Panc1 (cell line): Measurements from ENCODE around the gene IMPG2. TPM values are rescaled to one million over a fixed set of nuclear protein-coding genes. Genes with fewer than 3 reads are reported as not detected.

Experiments
- ATAC-seq: fragments of 200-7000 bp; cut with Tn5 transposase; 2 replicates; pipeline ENCODE4 v1.9.1; 2020; ENCODE audit warnings: mild to moderate bottlenecking, moderate library complexity
- BruUV-seq: library from RNA; stranded (reverse); fragments of 400-500 nt; replicated peaks from 2 replicates; lab custom pipeline; 2021; lab: Mats Ljungman, UMichigan
- CTCF ChIA-PET: fragments of 300-600 bp; sonication (Branson Sonifier 250); formaldehyde crosslinking; loops from one replicate; lab custom pipeline; 2022; ENCODE audit warnings: antibody characterized with exemption; lab: Charles Lee
- POLR2A ChIA-PET: fragments of 300-600 bp; sonication (Branson Sonifier 250); formaldehyde crosslinking; loops from one replicate; lab custom pipeline; 2022; ENCODE audit warnings: antibody characterized with exemption; lab: Charles Lee
- DNase-seq: peaks from one replicate; pipeline ENCODE4 v3.0.0-alpha.2; 2010; ENCODE audit warnings: low read depth, low spot score
- H3K27ac ChIP-seq: 2 replicates; pipeline ENCODE4 v1.5.1; 2011; ENCODE audit warnings: mild to moderate bottlenecking, low read length, inconsistent platforms
- H3K27me3 ChIP-seq: fragments of 200-500 bp; sonication (Bioruptor generic); 2 replicates; pipeline ENCODE4 v1.6.0; 2014; ENCODE audit warnings: low read length, inconsistent platforms; ENCODE audit not compliant: control insufficient read depth, insufficient read depth
- H3K36me3 ChIP-seq: fragments of 200-500 bp; sonication (Bioruptor generic); 2 replicates; pipeline ENCODE4 v1.5.1; 2014; ENCODE audit warnings: inconsistent platforms, mild to moderate bottlenecking, low read length, moderate library complexity; ENCODE audit not compliant: control insufficient read depth, insufficient read depth
- H3K4me1 ChIP-seq: 2 replicates; pipeline ENCODE4 v1.5.1; 2011; ENCODE audit warnings: inconsistent platforms, mild to moderate bottlenecking, low read length, moderate library complexity; ENCODE audit not compliant: control insufficient read depth, insufficient read depth
- H3K4me3 ChIP-seq, 2 experiments: 2 replicates each; pipeline ENCODE4 v1.5.1; 2011 to 2012; ENCODE audit warnings: low read depth in 2 of 2, low read length in 2 of 2, mild to moderate bottlenecking in 2 of 2, inconsistent platforms in 1 of 2, moderate library complexity in 1 of 2
- H3K9me3 ChIP-seq: fragments of 200-500 bp; sonication (Bioruptor generic); 2 replicates; pipeline ENCODE4 v1.5.1; 2014; ENCODE audit warnings: low read depth, mild to moderate bottlenecking, inconsistent platforms, low read length, moderate library complexity; ENCODE audit not compliant: control insufficient read depth, insufficient read depth
- CTCF ChIP-seq: fragments of 450-650 bp; IDR thresholded peaks from 2 replicates; pipeline ENCODE4 v1.5.1; 2017; ENCODE audit warnings: mild to moderate bottlenecking
- POLR2AphosphoS5 ChIP-seq: IDR thresholded peaks from 2 replicates; pipeline ENCODE4 v1.6.1; 2012; ENCODE audit warnings: mild to moderate bottlenecking, low read depth, low read length, moderate library complexity
- REST ChIP-seq, 2 experiments: IDR thresholded peaks; 2 replicates each; pipeline ENCODE4 v1.6.1; 2011 to 2012; ENCODE audit warnings: low read depth in 2 of 2, control low read depth in 1 of 2, low read length in 1 of 2, mild to moderate bottlenecking in 1 of 2, moderate library complexity in 1 of 2; ENCODE audit not compliant: insufficient read depth in 1 of 2
- SIN3A ChIP-seq: IDR thresholded peaks from 2 replicates; pipeline ENCODE4 v1.6.1; 2012; ENCODE audit warnings: low read depth, mild to moderate bottlenecking, low read length, moderate library complexity, borderline replicate concordance; ENCODE audit not compliant: insufficient read depth
- TCF7L2 ChIP-seq: IDR thresholded peaks from 2 replicates; pipeline ENCODE4 v1.6.1; 2011; ENCODE audit warnings: mild to moderate bottlenecking, low read depth, low read length, inconsistent platforms
- in situ Hi-C: cut with HindIII; loops from 2 replicates; pipeline ENCODE4 v1.10.0; 2016; ENCODE audit warnings: low sequenced_read_pairs, low pct_unique_long_range_greater_than_20kb
- intact Hi-C: fragments of 100-400 bp; cut with micrococcal nuclease; formaldehyde crosslinking; loops from one replicate; pipeline ENCODE4 v1.10.0; 2022; ENCODE audit not compliant: unreplicated experiment
- total RNA-seq: library from RNA; stranded (reverse); gene quantifications from one replicate; pipeline ENCODE4 v1.2.1, GENCODE V29; 2021; ENCODE audit not compliant: unreplicated experiment

The IMPG2 gene
- total RNA-seq, 1 experiment from 2014 or later, result 0.10 TPM

- Histone ChIP-seq H3K27ac (no peak overlapping the region), H3K27me3 (no peaks in the 10 kb centered on the region), H3K4me3 (no peak overlapping the region), H3K9me3 (no peaks in the 10 kb centered on the region), H3K4me1 (no peaks in the 10 kb centered on the region), H3K36me3 (no peaks in the 10 kb centered on the region)
- POLR2A ChIA-PET, result no interaction called here
- no TSS peak for BruUV-seq
- DNase-seq (no peak), ATAC-seq (no peak)
- in situ Hi-C loops (no loop called here), intact Hi-C loops (no loop called here)
- CTCF ChIA-PET, result no interaction called here
- TF ChIP-seq TCF7L2 (no peak), SIN3A (no peak), POLR2AphosphoS5 (no peak), REST (IDR thresholded peaks at IDR 0.05; ENCODE audit: insufficient read depth in 1 of 2, low read depth in 2 of 2, low read length in 1 of 2) (no peak), CTCF (no peak)
Observed at GRCh38 chr3:101279765-101280385, 40.5 kb downstream of the IMPG2 start.

GRCh38 chr3:101279162-101279561 lies 41.2 kb downstream of the IMPG2 start:
- Histone ChIP-seq H3K36me3 (no peaks in the 10 kb centered on the region), H3K27me3 (no peaks in the 10 kb centered on the region), H3K27ac (no peak overlapping the region), H3K4me3 (no peak overlapping the region), H3K9me3 (no peaks in the 10 kb centered on the region), H3K4me1 (no peaks in the 10 kb centered on the region)
- ChIA-PET CTCF (no interaction called here), POLR2A (no interaction called here)
- ATAC-seq (no peak), DNase-seq (no peak)
- in situ Hi-C loops, result no loop called here
- no peak for TF ChIP-seq SIN3A
- TF ChIP-seq TCF7L2, result no peak
- TF ChIP-seq REST (IDR thresholded peaks at IDR 0.05; ENCODE audit: insufficient read depth in 1 of 2, low read depth in 2 of 2, low read length in 1 of 2), result no peak
- no peak for TF ChIP-seq CTCF
- TF ChIP-seq POLR2AphosphoS5, result no peak
- no TSS peak for BruUV-seq
- intact Hi-C loops, result no loop called here
